Dermis microvascular lymphatic vessel endothelial cell (primary cell): ENCODE results near the gene CD55. TPM values are rescaled to one million over a fixed set of nuclear protein-coding genes. Genes with fewer than 3 reads are reported as not detected.

Experiments used
- DNase-seq, 2 donors: peaks; one replicate each; pipeline versions ENCODE4 v3.0.0 to v3.0.0-alpha.2; 2010; ENCODE audit warnings: low read depth in 2 of 2
- total RNA-seq: library from RNA; depleted of rRNA; stranded (reverse); fragments of >200 nt; gene quantifications from 2 replicates; pipeline ENCODE4 v1.2.1, GENCODE V29; 2014

Gene CD55
- total RNA-seq, 1 donor from 2014 or later: 85.1 TPM

DNA sequence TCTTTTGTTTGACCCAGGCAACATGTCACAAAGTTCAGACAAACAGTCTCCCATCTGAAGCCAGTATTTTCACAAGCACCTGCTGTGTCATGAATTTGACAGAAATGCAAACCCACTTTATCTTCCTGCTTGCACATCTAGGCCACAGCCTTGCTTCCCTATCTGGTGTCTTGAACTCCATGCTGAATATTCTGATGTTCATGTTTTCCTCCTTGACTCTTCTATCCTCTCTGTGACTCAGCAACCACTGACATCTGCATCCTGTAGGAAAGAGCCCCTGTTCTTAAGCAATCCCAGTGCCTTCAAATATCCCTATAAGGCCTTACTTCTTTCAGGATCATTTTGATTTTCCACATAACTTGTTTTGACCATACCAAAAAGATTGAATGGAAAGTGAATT is 6.5 kb downstream of the CD55 start:
- peak in 1 of 2 donors; percentile 61 for DNase-seq

DNA sequence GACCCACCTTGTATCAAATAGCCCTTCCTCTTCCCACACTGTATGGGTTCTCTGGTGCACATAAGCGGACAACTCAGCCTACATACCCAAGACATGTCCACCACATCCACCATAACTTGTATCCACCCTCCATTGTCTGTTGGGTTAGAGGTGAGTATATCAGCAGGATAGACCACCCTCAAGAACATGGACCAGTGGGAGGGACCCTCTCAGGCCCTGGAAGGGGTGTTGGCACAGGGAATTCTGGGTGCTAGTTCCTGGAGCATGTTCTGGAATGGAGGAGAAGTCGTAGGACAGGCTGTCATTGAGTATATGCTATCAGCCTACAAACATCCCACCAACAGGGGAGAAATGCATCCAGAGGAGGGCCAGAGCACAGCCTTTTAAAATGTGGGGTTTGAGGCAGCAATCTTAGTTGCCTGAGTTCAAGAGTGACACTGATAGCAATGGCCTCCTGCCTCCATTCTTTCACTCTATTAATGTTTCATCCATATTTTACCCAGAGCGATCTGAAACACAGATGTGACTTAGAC is 7.5 kb downstream of the CD55 start:
- DNase-seq: no peak

DNA sequence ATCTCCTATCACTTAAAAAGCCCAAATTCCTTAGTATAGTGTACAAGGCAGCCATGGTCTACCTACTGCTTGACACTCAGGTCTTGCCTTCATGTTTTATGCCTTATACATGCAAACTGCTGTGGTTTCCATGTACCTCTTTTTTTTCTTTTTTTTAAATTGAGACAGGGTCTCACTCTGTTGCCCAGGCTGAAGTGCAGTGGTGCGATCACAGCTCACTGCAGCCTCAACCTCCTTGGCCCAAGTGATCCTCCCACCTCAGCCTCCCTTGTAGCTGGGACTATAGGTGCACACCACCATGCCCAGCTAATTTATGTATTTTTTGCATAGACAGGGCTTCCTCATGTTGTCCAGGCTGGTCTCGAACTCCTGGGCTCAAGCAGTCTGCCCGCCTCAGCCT is 8.0 kb downstream of the CD55 start:
- DNase-seq: no peak

DNA sequence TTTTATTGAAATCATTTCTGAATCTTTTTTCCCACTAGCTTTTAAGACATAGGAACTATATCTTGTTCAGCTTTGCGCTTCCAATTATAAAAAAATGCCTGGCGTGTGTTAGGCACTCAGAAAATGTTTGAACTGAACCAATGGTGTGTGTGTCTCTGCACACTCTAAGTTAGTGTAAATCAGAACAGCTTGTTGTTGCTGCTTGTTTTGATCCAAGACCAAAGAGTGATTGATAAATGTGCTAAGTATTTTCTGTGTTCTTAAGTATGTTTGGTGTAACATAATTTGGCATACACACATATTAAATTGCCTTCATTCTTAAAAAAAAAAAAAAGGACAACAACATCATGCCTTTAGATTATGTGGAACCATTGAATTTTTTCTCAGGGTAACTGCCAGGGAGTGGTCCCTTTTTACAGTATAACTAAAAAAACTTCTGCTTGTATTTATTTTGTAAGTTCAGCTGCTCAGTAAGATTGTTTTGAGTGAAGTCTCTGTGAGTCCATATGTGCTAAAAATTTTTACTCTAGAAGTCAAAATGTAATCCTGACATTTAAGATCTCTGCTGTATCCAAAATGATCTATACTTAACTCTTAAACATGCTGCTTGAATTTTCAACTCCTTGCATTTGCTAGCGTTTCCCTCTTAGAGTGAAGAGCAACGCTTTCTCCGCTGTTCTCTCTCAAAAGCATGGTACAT is 8.7 kb downstream of the CD55 start:
- no peak for DNase-seq

DNA sequence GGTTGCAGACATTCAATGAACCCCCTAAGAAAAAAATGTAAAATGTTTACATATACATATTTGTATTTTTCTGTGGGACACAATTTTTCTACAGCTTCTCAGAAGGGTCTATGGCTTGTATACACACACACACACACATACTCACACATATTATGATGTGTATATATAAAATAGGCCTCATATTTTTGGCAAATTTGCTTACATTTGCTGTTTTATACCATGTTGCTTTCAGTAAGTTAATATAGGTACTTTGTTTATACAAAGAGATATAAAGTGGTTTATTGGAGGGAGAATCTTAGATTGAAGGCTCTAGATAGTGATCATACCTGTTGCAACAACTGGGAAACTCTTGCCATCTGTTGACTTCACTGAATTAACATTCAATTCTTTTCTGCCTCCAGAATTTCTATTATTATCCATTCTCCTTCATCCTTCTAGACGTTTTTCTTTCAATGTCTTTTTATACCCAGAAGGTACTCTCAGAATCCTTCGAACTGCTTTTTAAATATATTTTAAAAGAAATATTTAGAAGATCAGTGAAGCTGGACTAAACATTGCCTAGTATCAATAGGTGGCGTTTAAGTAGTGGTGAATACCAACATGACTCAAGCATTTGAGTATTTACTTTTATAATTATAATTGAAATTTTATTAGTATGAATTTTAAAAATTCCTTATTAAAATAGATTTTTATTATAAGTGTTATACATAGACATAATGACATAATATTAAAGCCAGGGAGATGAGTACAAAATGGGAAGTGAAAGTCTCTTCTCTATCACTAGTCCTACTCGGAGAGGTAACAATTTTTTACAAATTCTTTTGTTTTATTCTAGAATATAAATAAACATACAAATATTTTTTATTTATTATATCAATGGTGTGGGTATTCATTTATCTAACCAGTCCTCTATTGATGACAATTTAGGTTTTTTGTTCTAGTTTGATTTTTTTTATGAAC is 10.2 kb downstream of the CD55 start:
- DNase-seq: no peak

DNA sequence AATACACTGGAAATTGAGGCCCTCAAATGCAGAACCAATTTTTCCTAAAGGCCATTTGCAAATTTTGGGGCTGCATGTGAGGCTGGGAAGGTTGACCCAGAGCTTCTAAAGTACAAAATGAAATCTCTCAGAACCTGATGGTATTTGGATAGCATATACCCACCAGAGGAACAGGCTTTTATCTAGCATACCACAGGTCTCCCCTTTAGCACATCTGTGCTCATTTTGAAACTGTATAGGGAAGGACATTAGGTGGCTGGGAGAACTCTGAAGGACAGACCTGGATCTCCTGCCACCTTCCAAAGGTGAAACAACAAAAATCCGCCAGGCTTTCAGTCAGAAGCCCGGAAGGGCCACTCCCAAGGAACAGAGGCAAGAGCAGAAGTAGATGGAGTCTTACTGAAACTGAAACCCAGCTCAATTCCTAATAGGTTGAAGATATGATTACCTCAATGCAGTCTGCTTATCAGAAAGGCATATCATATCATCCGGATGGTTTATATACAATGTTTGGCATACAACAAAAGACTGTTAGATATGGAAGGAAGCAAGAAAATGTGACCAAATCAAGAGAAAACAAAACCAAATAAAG is 11.6 kb downstream of the CD55 start:
- no peak for DNase-seq

DNA sequence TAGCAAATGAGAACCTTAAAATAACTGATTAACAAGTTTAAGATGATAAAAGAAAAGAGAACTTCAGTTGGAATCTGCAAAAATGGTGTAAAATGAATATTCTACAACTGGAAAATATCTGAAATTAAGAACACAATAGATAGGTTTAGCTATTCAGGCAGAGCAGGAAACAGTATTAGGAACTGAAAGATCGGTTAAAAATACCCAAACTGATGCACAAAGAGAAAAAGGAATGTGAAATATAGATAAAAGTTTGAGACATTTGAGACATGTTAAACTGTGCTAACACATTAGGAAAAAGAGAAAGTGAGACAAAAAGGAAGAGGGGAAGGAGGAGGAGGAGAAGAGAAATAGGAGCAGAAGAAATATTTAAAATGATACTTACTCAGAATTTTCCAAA is 12.1 kb downstream of the CD55 start:
- DNase-seq: no peak

DNA sequence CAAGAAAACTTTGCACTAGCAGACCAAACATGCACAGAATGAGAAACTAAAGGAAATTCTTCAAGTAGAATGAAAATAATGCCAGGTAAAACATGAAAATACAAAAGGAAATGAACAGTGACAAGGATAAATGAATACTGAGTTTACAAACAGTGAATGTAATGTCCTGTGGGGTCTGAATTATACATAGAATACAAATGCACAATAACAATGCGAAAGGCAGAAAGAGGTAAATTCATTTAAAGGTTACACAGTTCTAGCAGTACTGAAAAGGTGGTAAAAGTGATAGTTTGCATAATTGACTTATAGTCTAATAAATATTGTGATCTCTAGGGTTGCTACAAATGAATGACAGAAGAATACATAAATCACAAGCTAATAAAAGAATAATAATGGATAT is 12.9 kb downstream of the CD55 start:
- no peak for DNase-seq

DNA sequence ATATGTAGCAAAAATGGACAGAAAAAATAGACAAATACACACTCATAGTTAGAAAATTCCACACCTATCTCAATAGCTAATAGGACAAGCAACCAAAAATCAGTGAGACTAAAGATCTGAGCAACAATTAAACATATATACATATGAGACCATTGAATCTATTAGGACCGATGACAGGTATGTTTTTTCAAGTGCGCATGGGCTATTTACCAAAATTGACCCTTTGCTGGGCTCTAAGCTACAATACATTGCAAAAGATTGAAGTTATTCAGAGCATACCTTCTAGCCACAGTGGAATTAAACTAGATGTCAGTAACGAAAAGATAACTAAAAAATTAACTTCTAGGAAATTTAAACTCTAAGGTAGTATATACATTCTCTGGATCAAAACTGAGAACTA is 13.7 kb downstream of the CD55 start:
- DNase-seq: no peak

DNA sequence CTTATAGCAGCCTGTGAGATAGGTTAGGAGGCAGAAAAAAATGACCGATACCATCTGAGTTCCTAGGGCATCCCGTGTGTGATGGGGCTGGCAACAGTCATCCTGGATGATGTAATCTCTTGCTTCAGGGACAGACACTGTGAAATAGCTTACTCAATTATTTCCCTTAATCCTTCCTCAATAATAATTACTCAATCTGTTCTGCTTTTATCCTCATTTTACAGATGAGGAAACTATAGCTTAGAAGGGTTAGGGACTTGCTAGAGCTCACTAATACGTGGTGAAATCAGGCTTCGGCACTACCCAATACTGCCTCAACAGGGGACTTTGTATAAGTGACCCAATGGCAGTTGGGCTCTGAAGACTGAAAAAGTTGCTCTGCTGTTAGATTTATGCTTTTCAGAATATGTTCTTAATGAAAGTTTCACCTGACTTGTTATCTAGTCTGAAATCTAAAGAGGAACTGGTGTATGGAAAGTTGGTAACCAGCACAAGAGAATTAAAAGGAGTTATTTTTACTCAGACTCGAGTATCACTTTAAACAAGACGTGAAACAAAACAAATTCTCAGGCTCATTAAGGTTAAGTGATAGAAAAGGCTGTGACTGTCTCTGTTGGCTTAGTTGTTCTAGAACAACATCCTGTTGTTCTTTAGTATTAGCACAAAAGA is 14.4 kb downstream of the CD55 start:
- no peak for DNase-seq

DNA sequence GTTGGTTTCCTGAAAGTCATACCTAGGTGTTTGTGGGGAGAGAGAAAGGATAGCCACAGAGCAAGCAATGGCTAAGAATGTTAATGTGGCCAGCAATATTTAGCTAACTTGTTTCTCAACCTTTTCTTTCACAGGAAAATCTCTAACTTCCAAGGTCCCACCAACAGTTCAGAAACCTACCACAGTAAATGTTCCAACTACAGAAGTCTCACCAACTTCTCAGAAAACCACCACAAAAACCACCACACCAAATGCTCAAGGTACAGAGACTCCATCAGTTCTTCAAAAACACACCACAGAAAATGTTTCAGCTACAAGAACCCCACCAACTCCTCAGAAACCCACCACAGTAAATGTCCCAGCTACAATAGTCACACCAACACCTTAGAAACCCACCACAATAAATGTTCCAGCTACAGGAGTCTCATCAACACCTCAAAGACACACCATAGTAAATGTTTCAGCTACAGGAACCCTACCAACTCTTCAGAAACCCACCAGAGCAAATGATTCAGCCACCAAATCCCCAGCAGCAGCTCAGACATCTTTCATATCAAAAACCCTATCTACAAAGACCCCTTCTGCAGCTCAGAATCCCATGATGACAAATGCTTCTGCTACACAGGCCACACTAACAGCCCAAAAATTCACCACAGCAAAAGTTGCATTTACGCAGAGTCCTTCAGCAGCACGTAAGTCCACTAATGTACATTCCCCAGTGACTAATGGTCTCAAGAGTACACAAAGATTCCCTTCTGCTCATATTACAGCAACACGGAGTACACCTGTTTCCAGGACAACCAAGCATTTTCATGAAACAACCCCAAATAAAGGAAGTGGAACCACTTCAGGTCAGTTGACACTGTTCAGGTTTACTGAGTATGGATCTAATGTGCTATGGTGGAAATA is 15.3 kb downstream of the CD55 start:
- DNase-seq: peak in 1 of 2 donors; percentile 30

DNA sequence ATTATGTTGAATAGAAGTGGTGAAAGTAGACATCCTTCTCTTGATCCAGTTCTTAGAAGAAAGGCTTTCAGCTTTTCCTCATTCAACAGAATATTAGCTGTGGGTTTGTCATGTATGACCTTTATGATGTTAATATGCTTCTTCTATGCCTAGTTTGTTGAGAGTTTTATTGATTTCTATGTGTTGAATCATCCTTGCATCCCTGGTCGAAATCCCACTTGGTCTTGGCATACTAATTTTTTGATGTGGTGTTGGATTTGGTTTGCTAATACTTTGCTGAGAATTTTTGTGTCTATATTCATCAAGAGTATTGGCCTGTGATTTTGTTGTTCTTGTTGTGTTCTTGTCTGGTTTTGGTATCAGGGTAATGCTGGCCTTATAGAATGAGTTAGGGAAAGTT is 20.9 kb downstream of the CD55 start:
- DNase-seq: no peak

DNA sequence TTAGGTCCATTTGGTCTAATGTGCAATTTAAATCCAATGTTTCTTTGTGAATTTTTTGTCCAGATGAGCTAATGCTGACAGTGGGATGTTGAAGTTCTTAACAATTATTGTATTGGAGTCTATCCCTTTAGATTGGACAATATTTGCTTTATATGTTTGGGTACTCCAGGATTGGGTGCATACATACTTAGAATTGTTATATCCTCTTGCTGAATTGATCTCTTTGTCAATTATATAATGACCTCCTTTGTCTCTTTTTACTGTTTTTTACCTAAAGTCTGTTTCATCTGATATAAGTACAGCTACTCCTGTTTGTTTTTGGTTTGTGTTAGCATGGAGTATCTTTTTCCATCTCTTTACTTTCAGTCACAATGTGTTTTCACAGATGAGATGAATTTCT is 22.2 kb downstream of the CD55 start:
- DNase-seq: no peak

DNA sequence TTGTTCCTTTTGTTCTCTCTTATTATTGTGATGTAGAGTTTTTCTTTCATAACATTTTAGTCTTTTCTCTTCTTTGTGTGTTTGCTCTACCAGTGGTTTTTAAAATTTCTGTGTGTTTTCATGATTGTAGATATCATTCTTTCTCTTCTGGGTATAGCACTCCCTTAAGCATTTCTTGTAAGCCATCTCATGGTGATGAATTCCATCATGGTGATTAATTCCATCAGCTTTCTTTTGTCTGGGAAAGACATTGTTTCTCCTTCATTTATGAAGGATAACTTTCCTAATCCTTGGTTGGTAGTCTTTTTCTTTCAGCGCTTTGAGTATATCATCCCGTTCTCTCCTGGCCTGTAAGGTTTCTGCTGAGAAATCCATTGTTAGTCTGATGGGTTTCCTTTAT is 22.7 kb downstream of the CD55 start:
- no peak for DNase-seq

DNA sequence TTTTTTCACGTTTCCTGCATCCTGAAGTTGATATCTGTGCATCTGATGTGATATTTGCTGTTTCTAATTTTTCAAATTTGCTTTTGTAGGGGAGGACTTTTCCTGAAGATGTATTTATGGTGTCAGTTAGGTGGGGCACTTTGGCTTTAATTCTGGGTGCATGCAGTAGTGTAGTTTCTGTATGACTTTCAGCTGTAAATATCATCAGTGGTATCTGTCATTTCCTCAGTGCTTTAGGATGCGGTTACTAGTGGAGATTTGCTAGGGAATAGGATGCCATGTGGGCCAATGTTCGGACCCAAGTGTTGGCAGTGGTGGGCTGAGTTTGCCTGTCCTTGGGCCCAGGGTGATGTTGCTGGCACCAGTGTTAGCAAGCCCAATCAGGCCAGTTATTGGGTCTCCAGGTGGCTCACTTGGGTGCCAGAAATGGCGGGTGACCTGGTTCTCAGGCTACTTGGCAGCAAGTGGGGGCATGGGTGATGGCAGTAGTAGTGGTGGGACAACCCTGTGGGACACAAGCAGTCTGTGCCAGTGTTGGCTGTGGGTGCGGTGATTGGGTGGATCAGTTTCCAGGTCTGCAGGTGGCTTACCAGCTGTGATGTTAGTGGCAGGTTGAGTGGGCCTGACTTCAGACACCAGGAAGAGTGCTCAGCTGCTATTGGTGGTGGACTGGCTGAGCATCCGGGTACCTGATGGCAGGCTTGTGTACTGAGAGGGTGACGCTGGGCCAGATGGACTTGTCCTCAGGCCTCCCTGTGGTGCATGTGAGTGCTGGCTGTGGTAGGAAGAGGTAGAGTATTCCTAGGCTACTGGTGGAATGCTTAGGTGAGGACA is 24.4 kb downstream of the CD55 start:
- DNase-seq: no peak

DNA sequence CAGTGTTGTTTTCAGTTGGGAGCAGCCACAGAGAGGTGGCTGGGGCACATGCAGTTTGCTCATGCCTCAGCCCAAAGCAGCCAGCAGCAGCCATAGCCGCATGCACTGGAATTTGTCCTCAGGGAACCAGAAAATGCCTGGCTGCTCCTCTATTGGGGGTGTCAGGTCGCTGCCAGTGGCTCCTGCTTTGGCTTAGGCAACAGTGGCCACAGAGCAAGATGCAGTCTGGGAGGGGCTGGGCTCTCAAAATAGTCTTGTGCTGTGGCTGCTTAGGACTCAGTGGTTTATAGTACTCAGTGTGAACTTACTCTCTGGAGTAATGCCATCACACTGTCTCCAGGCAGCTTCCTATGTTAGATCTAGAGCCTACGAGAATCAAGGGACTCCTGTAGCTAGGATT is 25.0 kb downstream of the CD55 start:
- no peak for DNase-seq

DNA sequence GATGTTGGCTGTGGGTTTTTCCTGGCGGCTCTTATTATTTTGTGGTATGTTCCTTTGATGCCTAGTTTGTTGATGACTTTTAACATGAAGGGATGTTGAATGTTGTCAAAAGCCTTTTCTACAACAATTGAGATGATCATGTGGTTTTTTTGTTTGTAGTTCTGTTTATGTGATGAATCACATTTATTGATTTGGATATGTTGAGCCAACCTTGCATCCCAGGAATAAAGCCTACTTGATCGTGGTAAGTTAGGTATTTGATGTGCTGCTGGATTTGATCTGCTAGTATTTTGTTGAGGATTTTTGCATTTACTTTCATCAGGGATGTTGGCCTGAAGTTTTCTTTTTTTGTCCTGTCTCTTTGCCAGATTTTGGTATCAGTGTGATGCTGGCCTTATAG is 28.5 kb downstream of the CD55 start:
- DNase-seq: no peak

DNA sequence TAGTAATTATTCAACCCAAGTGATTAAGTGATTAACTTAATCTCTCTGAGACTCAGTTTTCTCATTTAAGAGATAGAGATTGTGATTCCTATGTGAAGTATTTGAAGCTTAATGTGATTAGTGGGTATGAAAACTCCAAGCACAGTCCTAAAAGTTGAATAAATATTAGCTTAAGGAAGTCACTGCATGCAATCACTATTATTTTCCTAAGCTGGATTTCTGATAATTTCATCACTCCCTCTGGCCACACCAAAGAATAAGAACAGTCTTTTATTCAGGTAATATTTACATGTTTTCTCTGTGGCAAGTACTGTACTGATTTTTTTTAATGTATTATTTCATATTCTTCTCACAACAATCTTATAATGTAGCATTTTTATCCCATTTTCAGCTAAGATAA is 31.1 kb downstream of the CD55 start:
- peak in 1 of 2 donors; percentile 15 for DNase-seq

DNA sequence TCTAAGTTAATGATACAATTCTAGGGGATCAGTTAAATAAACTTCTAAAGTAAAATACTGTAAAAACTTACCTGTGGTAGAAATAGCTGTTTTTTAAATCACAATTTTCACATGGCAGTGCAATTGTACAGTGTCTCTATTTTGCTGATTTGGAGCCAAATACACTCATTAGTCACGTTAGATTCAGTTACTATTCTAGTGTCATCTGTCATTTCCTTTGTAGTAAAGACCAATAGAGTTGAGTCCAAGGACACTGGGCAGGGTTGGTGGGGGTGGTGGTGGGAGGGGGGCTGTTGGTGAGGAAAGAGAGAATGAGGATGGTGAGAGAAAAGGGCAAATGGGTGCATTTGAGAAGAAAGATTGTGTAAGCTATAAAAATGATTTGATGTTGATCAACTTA is 33.6 kb downstream of the CD55 start:
- DNase-seq: peak; percentile 48 to 50
